ENCODE measurements around the gene DAPK1. TPM values are rescaled to one million over a fixed set of nuclear protein-coding genes. Genes with fewer than 3 reads are reported as not detected.

DAPK1 gene
- polyA plus RNA-seq, 2 of the 4 experiments (the other 2 are of a cell fraction) = 55.2 to 67.2 TPM

DNA sequence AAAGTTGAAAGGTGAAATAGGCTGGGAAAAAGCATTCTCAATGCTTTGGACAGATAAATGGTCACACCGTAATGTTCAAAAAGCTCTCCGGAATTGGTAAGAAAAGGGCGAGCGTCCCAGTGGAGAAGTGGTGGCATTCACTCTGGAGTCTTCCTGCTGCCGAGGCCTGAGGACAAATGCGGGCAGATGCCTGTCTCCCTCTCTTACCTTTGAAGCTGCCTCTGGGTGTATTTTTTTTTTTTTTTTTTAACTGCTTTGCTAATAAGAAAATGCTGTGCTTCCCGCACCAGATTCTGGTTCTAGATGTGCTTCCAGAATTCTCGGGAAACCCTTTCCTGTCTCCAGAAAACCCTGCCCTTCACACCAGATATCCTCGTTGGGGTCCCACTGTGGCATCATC is 203.8 kb downstream of the DAPK1 start:
- no peak for DNase-seq (ENCODE audit: low read depth in 1 of 2, low spot score in 1 of 2)
- ChIA-PET POLR2A (no interaction called here), CTCF (interaction anchor here (1.2 to 3.8 kb wide), 4 partner anchors 17 to 112 kb away, joined by 3 to 17 read pairs (median 4); no protein-coding TSS in a partner anchor)
- 92% methylated on average over 9 of the region's 9 CpGs for WGBS (ENCODE audit: missing lambda C conversion rate)
- H3K4me3 ChIP-seq = no peak overlapping the region
- ATAC-seq = no peak
- H3K27ac ChIP-seq = 0 out of 6 replicates have a peak overlapping the region, but pooled peaks of 1 of the 2 experiments have one; percentile 20
- no peaks in the 10 kb centered on the region for H3K9me3 ChIP-seq
- no peak for FAIRE-seq
- TF ChIP-seq ZNF302 (CRISPR knock-in tag; IDR thresholded peaks at IDR 0.05) = no peak
- TF ChIP-seq KDM5A (IDR thresholded peaks at IDR 0.05) = no peak
- TF ChIP-seq ESRRA (IDR thresholded peaks at IDR 0.05; ENCODE audit: borderline replicate concordance, low read length) = no peak
- TF ChIP-seq PHF8 (IDR thresholded peaks at IDR 0.05; ENCODE audit: borderline replicate concordance, low read depth) = no peak
- no peak for TF ChIP-seq POLR2A (IDR thresholded peaks at IDR 0.05; ENCODE audit: low read length)
- TF ChIP-seq, protein P1, sequence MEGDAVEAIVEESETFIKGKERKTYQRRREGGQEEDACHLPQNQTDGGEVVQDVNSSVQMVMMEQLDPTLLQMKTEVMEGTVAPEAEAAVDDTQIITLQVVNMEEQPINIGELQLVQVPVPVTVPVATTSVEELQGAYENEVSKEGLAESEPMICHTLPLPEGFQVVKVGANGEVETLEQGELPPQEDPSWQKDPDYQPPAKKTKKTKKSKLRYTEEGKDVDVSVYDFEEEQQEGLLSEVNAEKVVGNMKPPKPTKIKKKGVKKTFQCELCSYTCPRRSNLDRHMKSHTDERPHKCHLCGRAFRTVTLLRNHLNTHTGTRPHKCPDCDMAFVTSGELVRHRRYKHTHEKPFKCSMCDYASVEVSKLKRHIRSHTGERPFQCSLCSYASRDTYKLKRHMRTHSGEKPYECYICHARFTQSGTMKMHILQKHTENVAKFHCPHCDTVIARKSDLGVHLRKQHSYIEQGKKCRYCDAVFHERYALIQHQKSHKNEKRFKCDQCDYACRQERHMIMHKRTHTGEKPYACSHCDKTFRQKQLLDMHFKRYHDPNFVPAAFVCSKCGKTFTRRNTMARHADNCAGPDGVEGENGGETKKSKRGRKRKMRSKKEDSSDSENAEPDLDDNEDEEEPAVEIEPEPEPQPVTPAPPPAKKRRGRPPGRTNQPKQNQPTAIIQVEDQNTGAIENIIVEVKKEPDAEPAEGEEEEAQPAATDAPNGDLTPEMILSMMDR (IDR thresholded peaks at IDR 0.05) = no peak
- TF ChIP-seq BHLHE40 (IDR thresholded peaks at IDR 0.05; ENCODE audit: low read depth, low read length) = no peak
- TF ChIP-seq MAZ (IDR thresholded peaks at IDR 0.05; ENCODE audit: borderline replicate concordance, low read depth, low read length) = no peak
- no peak for TF ChIP-seq HDAC2 (IDR thresholded peaks at IDR 0.05)
- no peak for TF ChIP-seq EHF (CRISPR knock-in tag; IDR thresholded peaks at IDR 0.05)
- no peak overlapping the region for H3K4me2 ChIP-seq
- peaks cover 28% of the 10 kb centered on the region for H3K4me1 ChIP-seq

DNA sequence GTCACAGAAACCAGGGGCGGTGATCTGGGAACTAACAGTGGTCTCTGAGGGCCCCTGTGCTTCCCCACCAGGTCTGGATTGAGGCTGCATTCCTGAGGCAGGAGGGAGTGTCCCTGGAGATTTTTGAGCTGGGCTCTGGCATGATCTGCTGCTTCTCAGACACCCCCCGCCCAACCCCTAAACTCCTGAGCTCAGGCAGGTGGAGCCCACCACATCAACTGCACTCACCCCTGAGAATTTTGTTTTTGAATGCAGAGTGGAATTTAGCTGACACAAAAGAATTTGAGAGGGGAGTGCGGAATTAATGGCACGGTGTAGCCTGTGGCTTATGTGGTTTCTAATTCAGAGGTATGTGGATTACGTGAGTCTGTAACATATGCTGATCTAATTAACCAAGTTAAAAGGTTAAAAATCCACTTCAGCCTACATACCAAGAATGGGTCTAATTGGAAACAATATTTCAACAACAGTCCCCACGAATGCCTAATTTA is 204.3 kb downstream of the DAPK1 start:
- DNase-seq (ENCODE audit: low read depth in 1 of 2, low spot score in 1 of 2) = no peak
- POLR2A ChIA-PET = no interaction called here
- TF ChIP-seq POLR2A (IDR thresholded peaks at IDR 0.05; ENCODE audit: low read length) (no peak), HDAC2 (IDR thresholded peaks at IDR 0.05) (no peak), NR3C1 (IDR thresholded peaks at IDR 0.05) (no peak), GATA3 (IDR thresholded peaks at IDR 0.05; ENCODE audit: borderline replicate concordance) (no peak), RARB (CRISPR knock-in tag; IDR thresholded peaks at IDR 0.05) (no peak), MAFK (IDR thresholded peaks at IDR 0.05; ENCODE audit: partially characterized antibody) (no peak), SMC3 (IDR thresholded peaks at IDR 0.05) (no peak), ZFP36 (IDR thresholded peaks at IDR 0.05; ENCODE audit: borderline replicate concordance, partially characterized antibody) (no peak), ZNF302 (CRISPR knock-in tag; IDR thresholded peaks at IDR 0.05) (no peak), NPAS2 (CRISPR knock-in tag; IDR thresholded peaks at IDR 0.05; ENCODE audit: borderline replicate concordance) (no peak), BHLHE40 (IDR thresholded peaks at IDR 0.05; ENCODE audit: low read depth, low read length) (no peak), MYC (IDR thresholded peaks at IDR 0.05; ENCODE audit: borderline replicate concordance, low read length) (no peak), HOXA7 (CRISPR knock-in tag; IDR thresholded peaks at IDR 0.05) (no peak), SREBF2 (IDR thresholded peaks at IDR 0.05) (no peak)
- TF ChIP-seq, protein P2, sequence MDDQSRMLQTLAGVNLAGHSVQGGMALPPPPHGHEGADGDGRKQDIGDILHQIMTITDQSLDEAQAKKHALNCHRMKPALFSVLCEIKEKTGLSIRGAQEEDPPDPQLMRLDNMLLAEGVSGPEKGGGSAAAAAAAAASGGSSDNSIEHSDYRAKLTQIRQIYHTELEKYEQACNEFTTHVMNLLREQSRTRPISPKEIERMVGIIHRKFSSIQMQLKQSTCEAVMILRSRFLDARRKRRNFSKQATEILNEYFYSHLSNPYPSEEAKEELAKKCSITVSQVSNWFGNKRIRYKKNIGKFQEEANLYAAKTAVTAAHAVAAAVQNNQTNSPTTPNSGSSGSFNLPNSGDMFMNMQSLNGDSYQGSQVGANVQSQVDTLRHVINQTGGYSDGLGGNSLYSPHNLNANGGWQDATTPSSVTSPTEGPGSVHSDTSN (IDR thresholded peaks at IDR 0.05) = no peak
- TF ChIP-seq, protein P3, sequence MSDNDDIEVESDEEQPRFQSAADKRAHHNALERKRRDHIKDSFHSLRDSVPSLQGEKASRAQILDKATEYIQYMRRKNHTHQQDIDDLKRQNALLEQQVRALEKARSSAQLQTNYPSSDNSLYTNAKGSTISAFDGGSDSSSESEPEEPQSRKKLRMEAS (IDR thresholded peaks at IDR 0.05) = no peak
- TF ChIP-seq, protein P4, sequence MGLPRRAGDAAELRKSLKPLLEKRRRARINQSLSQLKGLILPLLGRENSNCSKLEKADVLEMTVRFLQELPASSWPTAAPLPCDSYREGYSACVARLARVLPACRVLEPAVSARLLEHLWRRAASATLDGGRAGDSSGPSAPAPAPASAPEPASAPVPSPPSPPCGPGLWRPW (IDR thresholded peaks at IDR 0.05) = no peak
- Histone ChIP-seq H3K4me2 (no peak overlapping the region), H3K4me3 (no peak overlapping the region), H3K27ac (0 out of 6 replicates have a peak overlapping the region, but pooled peaks of 1 of the 2 experiments have one; percentile 20), H3K4me1 (peaks cover 28% of the 10 kb centered on the region), H3K9me3 (no peaks in the 10 kb centered on the region)
- 94% methylated on average over 6 of the region's 6 CpGs for whole genome bisulfite sequencing (ENCODE audit: missing lambda C conversion rate)
- no peak for ATAC-seq
- CTCF ChIA-PET = interaction anchor here (1.2 to 3.8 kb wide), 3 partner anchors 18 to 112 kb away, joined by 3 to 17 read pairs (median 4); no protein-coding TSS in a partner anchor
- no peak for FAIRE-seq

All from A549 (cell line).